ENCODE data around the gene SORBS2.

The SORBS2 gene

DNA sequence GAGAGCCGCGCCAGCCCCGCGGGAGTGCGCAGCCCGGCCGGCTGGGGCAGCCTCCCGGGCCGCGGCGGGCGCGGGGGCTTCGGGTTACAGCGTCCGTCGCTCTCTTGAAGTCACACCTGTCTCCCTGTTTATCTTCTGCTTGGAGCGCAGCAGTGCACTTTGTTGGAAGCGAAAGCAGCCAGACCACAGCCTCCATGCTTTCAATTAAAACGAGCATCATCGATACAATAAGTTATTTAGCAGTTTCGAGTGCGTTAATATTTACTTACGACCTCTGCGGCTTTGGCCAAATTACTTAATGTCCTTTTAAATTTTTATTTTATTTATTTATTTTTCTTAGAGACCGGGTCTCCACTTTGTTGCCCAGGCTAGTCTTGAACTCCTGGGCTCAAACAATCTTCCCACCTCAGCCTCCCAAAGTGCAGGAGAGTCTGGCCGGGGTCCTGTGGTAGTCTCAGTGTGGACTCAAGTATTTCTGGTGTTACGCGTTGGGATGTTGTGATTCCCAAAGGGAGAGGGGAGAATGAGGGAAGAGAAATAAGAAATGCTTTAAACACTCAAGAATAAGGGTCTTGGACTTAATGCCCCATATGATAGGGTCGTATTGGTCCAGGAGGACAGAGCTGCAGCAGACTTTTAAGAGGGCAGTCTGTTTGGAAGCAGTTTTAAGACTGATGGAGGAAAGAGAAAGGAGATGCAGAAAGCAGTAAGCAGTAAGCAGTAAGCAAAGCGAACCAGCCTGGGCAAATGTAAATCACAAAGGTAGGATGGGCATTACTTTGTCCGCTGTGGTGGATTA is 276.2 kb downstream of the SORBS2 start:
- no peak for DNase-seq (ENCODE audit: low read depth in 2 of 2, low spot score in 1 of 2)

Data from stimulated activated CD8-positive, alpha-beta memory T cell treated with anti-CD3 and anti-CD28 coated beads, Interleukin-4, amount 100 ng/mL, for 4 hours (primary cell).